Endothelial cell of umbilical vein (primary cell): ENCODE results near the gene ADRM1. TPM values are rescaled to one million over a fixed set of nuclear protein-coding genes. Genes with fewer than 3 reads are reported as not detected.
A peak's percentile ranks its signal among the peaks of the same experiment; 100 is the strongest.

ENCODE experiments used
- Bru-seq: library from RNA; stranded (reverse); fragments of 400-500 nt; gene quantifications from one replicate; lab custom pipeline; 2021; lab: Mats Ljungman, UMichigan
- BruChase-seq, 2 experiments: library from RNA; stranded (reverse); fragments of 400-500 nt; gene quantifications; one replicate each; lab custom pipeline; 2021; lab: Mats Ljungman, UMichigan
- BruUV-seq: library from RNA; stranded (reverse); fragments of 400-500 nt; replicated peaks from 2 replicates; lab custom pipeline; 2021; lab: Mats Ljungman, UMichigan
- CTCF ChIA-PET: fragments of 300-600, 350-600 bp; sonication (Branson Sonifier 250); formaldehyde crosslinking; loops from one replicate; lab custom pipeline; 2021; ENCODE audit warnings: antibody characterized with exemption, inconsistent platforms; lab: Charles Lee
- POLR2A ChIA-PET: fragments of 300-600, 350-600 bp; sonication (Branson Sonifier 250); formaldehyde crosslinking; loops from one replicate; lab custom pipeline; 2021; ENCODE audit warnings: antibody characterized with exemption, inconsistent platforms; lab: Charles Lee
- DNase-seq: peaks from one replicate; pipeline ENCODE4 v3.0.0-alpha.2; 2011; ENCODE audit warnings: low read depth, low spot score
- FAIRE-seq: peaks from 2 replicates; lab custom pipeline; 2011; peaks lifted over from hg19 to GRCh38; lab: Jason Lieb, UNC
- H2AFZ ChIP-seq: 2 replicates; pipeline ENCODE4 v1.6.0; 2012; ENCODE audit warnings: low read depth, low read length, control low read depth, inconsistent platforms
- H3K27ac ChIP-seq: 2 replicates; pipeline ENCODE4 v1.5.1; 2011; ENCODE audit warnings: low read depth, mild to moderate bottlenecking, control low read depth, low read length, moderate library complexity; ENCODE audit not compliant: insufficient read depth
- H3K27me3 ChIP-seq, 2 experiments: 2 replicates each; pipeline versions ENCODE4 v1.6.0 to v1.6.1; 2011; ENCODE audit warnings: low read length in 2 of 2, mixed read lengths in 1 of 2; ENCODE audit not compliant: control insufficient read depth in 2 of 2, insufficient read depth in 2 of 2
- H3K36me3 ChIP-seq, 2 experiments: 2 replicates in 1 of 2; 3 replicates in 1 of 2; pipeline ENCODE4 v1.5.1; 2011; ENCODE audit warnings: low read length in 2 of 2, mild to moderate bottlenecking in 1 of 2, moderate library complexity in 1 of 2; ENCODE audit not compliant: control insufficient read depth in 2 of 2, insufficient read depth in 2 of 2; ENCODE audit errors: extremely low read depth in 1 of 2
- H3K4me1 ChIP-seq: 3 replicates; pipeline ENCODE4 v1.5.1; 2011; ENCODE audit warnings: mild to moderate bottlenecking, low read length; ENCODE audit not compliant: control insufficient read depth, insufficient read depth; ENCODE audit errors: extremely low read depth
- H3K4me2 ChIP-seq: 2 replicates; pipeline ENCODE4 v1.6.1; 2011; ENCODE audit warnings: low read length, control low read depth, mixed read lengths; ENCODE audit not compliant: insufficient read depth
- H3K4me3 ChIP-seq, 3 experiments: fragments of 200-600 bp in 1 of 3; sonication (generic), shearing (Covaris generic) in 1 of 3; replicated peaks in 1 of 3; 2 replicates each; pipeline ENCODE4 v1.5.1; 2011 to 2016; ENCODE audit warnings: control low read depth in 3 of 3, low read length in 3 of 3, mild to moderate bottlenecking in 2 of 3, inconsistent platforms in 1 of 3, low read depth in 1 of 3, moderate library complexity in 1 of 3; ENCODE audit not compliant: insufficient read depth in 1 of 3
- H3K79me2 ChIP-seq: 2 replicates; pipeline ENCODE4 v1.6.0; 2012; ENCODE audit warnings: low read length, inconsistent platforms; ENCODE audit not compliant: control insufficient read depth, insufficient read depth
- H3K9ac ChIP-seq: replicated peaks from 2 replicates; pipeline ENCODE3; 2011; ENCODE audit warnings: low read length, control low read depth; ENCODE audit not compliant: insufficient read depth; ENCODE audit errors: extremely low read depth
- H3K9me1 ChIP-seq: replicated peaks from 3 replicates; pipeline ENCODE4 v1.6.0; 2011; ENCODE audit warnings: mild to moderate bottlenecking, low read length; ENCODE audit not compliant: control insufficient read depth, insufficient read depth; ENCODE audit errors: extremely low read depth
- H3K9me3 ChIP-seq: replicated peaks from 2 replicates; pipeline ENCODE4 v1.5.1; 2012; ENCODE audit warnings: low read length, inconsistent platforms; ENCODE audit not compliant: control insufficient read depth, insufficient read depth
- H4K20me1 ChIP-seq: replicated peaks from 2 replicates; pipeline ENCODE3; 2011; ENCODE audit warnings: mild to moderate bottlenecking, low read length; ENCODE audit not compliant: control insufficient read depth, insufficient read depth; ENCODE audit errors: extremely low read depth
- EZH2 ChIP-seq: IDR thresholded peaks from 2 replicates; pipeline ENCODE4 v1.6.1; 2012; ENCODE audit warnings: borderline replicate concordance, low read depth, mild to moderate bottlenecking, moderate library complexity, low read length, inconsistent platforms; ENCODE audit not compliant: severe bottlenecking
- FOS ChIP-seq: IDR thresholded peaks from 2 replicates; pipeline ENCODE4 v1.6.1; 2011; ENCODE audit warnings: mild to moderate bottlenecking, low read length, moderate library complexity, borderline replicate concordance; ENCODE audit not compliant: insufficient read depth
- POLR2A ChIP-seq: IDR thresholded peaks from 2 replicates; pipeline ENCODE4 v1.6.1; 2012; ENCODE audit warnings: low read depth, mild to moderate bottlenecking, control low read depth, low read length
- POLR2AphosphoS5 ChIP-seq: IDR thresholded peaks from 2 replicates; pipeline ENCODE4 v1.6.1; 2012; ENCODE audit warnings: low read depth, mild to moderate bottlenecking, control low read depth, low read length, moderate library complexity; ENCODE audit not compliant: insufficient read depth
- dilution Hi-C: fragments of 300-500 bp; cut with MboI; formaldehyde crosslinking; loops from one replicate; pipeline ENCODE4 v1.15.0; 2019; ENCODE audit warnings: low sequenced_read_pairs; ENCODE audit not compliant: extremely low pct_ligation_motif_present
- intact Hi-C: fragments of 100-400 bp; cut with micrococcal nuclease; formaldehyde crosslinking; loops from one replicate; pipeline ENCODE4 v1.10.0; 2022
- long read RNA-seq: library from polyadenylated mRNA; stranded (forward); transcript quantifications from one replicate; pipeline ENCODE4 v2.0.0, GENCODE V29; 2021
- polyA minus RNA-seq, 3 experiments: library from RNA; depleted of rRNA, polyadenylated mRNA; stranded (reverse); fragments of >200 nt; gene quantifications; 1 replicate in 1 of 3; 2 replicates in 2 of 3; pipeline ENCODE4 v1.2.3, GENCODE V29; 2011
- polyA plus RNA-seq, 4 experiments: library from polyadenylated mRNA; depleted of rRNA in 3 of 4; stranded (reverse) in 3 of 4; unstranded in 1 of 4; fragments of >200 nt; gene quantifications; 2 replicates each; pipeline versions ENCODE4 v1.2.1 to v1.2.3, GENCODE V29; 2011 to 2012; ENCODE audit warnings: missing spikeins in 1 of 4
- total RNA-seq: library from RNA; stranded (reverse); gene quantifications from 2 replicates; pipeline ENCODE4 v1.2.3, GENCODE V29; 2021
- TF ChIP-seq, protein P1 (sequence below), 2 donors: IDR thresholded peaks; 1 replicate in 1 of 2; 2 replicates in 1 of 2; pipeline ENCODE4 v1.5.1; 2011; ENCODE audit warnings: low read length in 2 of 2, mild to moderate bottlenecking in 2 of 2, moderate library complexity in 2 of 2, control low read depth in 1 of 2, inconsistent platforms in 1 of 2, low read depth in 1 of 2; ENCODE audit not compliant: insufficient read depth in 1 of 2; ENCODE audit errors: extremely low read depth in 1 of 2
- TF ChIP-seq, protein P2 (sequence below): IDR thresholded peaks from 2 replicates; pipeline ENCODE4 v1.6.1; 2011; ENCODE audit not compliant: insufficient read depth, insufficient read length

Gene ADRM1, protein sequence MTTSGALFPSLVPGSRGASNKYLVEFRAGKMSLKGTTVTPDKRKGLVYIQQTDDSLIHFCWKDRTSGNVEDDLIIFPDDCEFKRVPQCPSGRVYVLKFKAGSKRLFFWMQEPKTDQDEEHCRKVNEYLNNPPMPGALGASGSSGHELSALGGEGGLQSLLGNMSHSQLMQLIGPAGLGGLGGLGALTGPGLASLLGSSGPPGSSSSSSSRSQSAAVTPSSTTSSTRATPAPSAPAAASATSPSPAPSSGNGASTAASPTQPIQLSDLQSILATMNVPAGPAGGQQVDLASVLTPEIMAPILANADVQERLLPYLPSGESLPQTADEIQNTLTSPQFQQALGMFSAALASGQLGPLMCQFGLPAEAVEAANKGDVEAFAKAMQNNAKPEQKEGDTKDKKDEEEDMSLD
- 144 and 154 TPM in 2 replicates for total RNA-seq
- polyA plus RNA-seq = 179 and 249 TPM in 2 replicates
- polyA plus RNA-seq (2011; cell fraction: cytosol; rRNA removed) = 131 and 170 TPM in 2 replicates
- 99.1 and 109 TPM in 2 replicates for polyA plus RNA-seq (2011; cell fraction: nucleus; rRNA removed)
- polyA plus RNA-seq (2012) = 146 and 147 TPM in 2 replicates
- polyA minus RNA-seq = 65.1 and 70.5 TPM in 2 replicates
- 104 TPM for polyA minus RNA-seq (2011; cell fraction: cytosol; rRNA and poly(A)+ RNA removed)
- polyA minus RNA-seq (2011; cell fraction: nucleus; rRNA and poly(A)+ RNA removed) = 29.3 and 53.9 TPM in 2 replicates
- percentile 77 among the genes with signal in this experiment for Bru-seq, nascent RNA
- BruChase-seq, experiment 1, labeled RNA remaining after a 6-hour chase = percentile 93 among the genes with signal in this experiment
- percentile 83 among the genes with signal in this experiment for BruChase-seq, experiment 2, labeled RNA remaining after a 2-hour chase
- long read RNA-seq, transcript ADRM1-205 (9 exons, 1,361 nt) = minor isoform, 134 of 922 reads
- long read RNA-seq, transcript ADRM1-201 (10 exons, 1,478 nt) = major isoform, 600 of 922 reads
- long read RNA-seq, partial matches to known transcripts = 54 of 922 reads
- long read RNA-seq, other reads (novel, unspliced or antisense) = 134 of 922 reads

DNA sequence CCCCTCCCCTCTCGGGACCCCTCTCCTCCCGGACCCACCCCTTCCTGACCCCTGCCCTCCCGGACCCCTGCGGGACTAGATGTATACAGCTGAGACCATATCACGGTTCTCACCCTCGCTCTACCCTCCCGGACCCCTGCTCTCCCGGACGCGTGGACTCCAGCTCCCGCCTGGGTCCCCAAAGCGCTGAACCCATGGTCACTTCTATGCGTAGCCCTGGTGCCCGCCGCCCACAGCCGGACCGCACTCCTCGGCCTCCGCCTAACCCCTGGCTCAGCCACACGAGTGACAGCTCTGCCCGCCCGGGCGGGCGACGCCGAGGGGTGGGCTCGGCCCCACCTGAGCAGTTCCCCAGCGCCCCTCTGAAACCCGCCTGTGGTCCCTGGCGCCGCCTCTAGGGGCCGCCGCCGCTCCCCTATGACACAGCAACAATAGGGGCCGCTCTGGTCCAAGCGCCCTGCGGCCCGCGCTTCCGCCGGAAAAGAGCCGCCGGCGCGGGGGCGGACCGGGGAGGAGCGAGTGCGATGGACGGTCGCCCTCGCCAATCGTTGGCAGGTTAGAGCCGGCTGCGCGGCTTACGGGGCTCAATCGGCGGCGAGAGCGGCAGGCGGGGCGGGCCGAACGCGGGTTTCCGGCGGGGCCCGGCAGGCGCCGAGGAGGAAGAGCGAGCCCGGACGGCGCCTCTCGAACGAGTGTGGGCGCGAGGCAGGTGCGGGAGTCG is at the start of gene ADRM1:
ADRM1 (plus strand) TSS at position 657 of the 721 bp plus-strand sequence. CDS start 572 bp downstream, outside the sequence.
- Histone ChIP-seq H3K9me3 (no peaks in the 10 kb centered on the region), H3K9me1 (no peaks in the 10 kb centered on the region), H3K4me1 (peaks cover 21% of the 10 kb centered on the region), H3K79me2 (peaks cover 41% of the 10 kb centered on the region), H3K27me3 (no peaks in the 10 kb centered on the region), H3K4me3 (peak within 1 kb of the TSS; percentile 32 to 95 (median 50)), H4K20me1 (no peaks in the 10 kb centered on the region), H3K9ac (peak within 1 kb of the TSS; percentile 91), H3K36me3 (peaks cover 15 to 24% of the 10 kb centered on the region in 2 experiments), H3K27ac (peak within 1 kb of the TSS; percentile 84), H3K4me2 (peak within 1 kb of the TSS; percentile 78), H2AFZ (peak within 1 kb of the TSS; percentile 74)
- ChIA-PET CTCF (interaction anchor here (0.6 to 8.1 kb wide), 12 partner anchors 56 to 1117 kb away, joined by 3 to 113 read pairs (median 6); partner anchors contain the start of genes LAMA5 and RPS21), POLR2A (no interaction called here)
- intact Hi-C loops (loop anchor here (1.0 to 10.0 kb wide), 10 partner anchors 57 to 492 kb away; partner anchors contain the start of genes MRGBP, OSBPL2 and RPS21), dilution Hi-C loops (no loop called here)
- TF ChIP-seq POLR2AphosphoS5 (peak; percentile 81), POLR2A (peak; percentile 59), FOS (peak; percentile 6), EZH2 (no peak)
- TF ChIP-seq, protein P1, sequence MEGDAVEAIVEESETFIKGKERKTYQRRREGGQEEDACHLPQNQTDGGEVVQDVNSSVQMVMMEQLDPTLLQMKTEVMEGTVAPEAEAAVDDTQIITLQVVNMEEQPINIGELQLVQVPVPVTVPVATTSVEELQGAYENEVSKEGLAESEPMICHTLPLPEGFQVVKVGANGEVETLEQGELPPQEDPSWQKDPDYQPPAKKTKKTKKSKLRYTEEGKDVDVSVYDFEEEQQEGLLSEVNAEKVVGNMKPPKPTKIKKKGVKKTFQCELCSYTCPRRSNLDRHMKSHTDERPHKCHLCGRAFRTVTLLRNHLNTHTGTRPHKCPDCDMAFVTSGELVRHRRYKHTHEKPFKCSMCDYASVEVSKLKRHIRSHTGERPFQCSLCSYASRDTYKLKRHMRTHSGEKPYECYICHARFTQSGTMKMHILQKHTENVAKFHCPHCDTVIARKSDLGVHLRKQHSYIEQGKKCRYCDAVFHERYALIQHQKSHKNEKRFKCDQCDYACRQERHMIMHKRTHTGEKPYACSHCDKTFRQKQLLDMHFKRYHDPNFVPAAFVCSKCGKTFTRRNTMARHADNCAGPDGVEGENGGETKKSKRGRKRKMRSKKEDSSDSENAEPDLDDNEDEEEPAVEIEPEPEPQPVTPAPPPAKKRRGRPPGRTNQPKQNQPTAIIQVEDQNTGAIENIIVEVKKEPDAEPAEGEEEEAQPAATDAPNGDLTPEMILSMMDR (IDR thresholded peaks at IDR 0.05; ENCODE audit: extremely low read depth in 1 of 2, insufficient read depth in 1 of 2, low read depth in 1 of 2, low read length in 2 of 2) = peak; percentile 92 to 95
- TF ChIP-seq, protein P2, sequence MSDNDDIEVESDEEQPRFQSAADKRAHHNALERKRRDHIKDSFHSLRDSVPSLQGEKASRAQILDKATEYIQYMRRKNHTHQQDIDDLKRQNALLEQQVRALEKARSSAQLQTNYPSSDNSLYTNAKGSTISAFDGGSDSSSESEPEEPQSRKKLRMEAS = no peak
- FAIRE-seq (peak; percentile 89), DNase-seq (peak; percentile 98)
- no TSS peak for BruUV-seq
